IMR-90 (cell line): ENCODE results near the gene CMSS1. TPM values are rescaled to one million over a fixed set of nuclear protein-coding genes. Genes with fewer than 3 reads are reported as not detected.
A peak's percentile ranks its signal among the peaks of the same experiment; 100 is the strongest.

Experiments
- ATAC-seq: fragments of 200-7000 bp; cut with Tn5 transposase; 2 replicates; pipeline ENCODE4 v1.9.1; 2020; ENCODE audit warnings: low read depth, mild to moderate bottlenecking, moderate library complexity
- BruUV-seq: library from RNA; stranded (reverse); fragments of 400-500 nt; replicated peaks from 2 replicates; lab custom pipeline; 2021; lab: Mats Ljungman, UMichigan
- CTCF ChIA-PET: fragments of 300-600 bp; formaldehyde crosslinking; extraction: SDS; loops from one replicate; lab custom pipeline; 2021; ENCODE audit warnings: antibody characterized with exemption; lab: Yijun Ruan, JAX
- POLR2A ChIA-PET: fragments of 300-600 bp; sonication (Branson Sonifier 250); formaldehyde crosslinking; loops from one replicate; lab custom pipeline; 2022; ENCODE audit warnings: antibody characterized with exemption; ENCODE audit not compliant: unreplicated experiment; lab: Charles Lee
- DNase-seq: peaks from one replicate; pipeline ENCODE4 v3.0.0; 2013
- H2AFZ ChIP-seq: replicated peaks from 2 replicates; pipeline ENCODE3; 2013; ENCODE audit warnings: low read length, mild to moderate bottlenecking; ENCODE audit not compliant: poor library complexity
- H2AK5ac ChIP-seq: 2 replicates; pipeline ENCODE4 v1.6.1; 2013; ENCODE audit warnings: low read depth, low read length, inconsistent platforms
- H2AK9ac ChIP-seq: replicated peaks from 2 replicates; pipeline ENCODE3; 2013; ENCODE audit warnings: mild to moderate bottlenecking, low read depth, low read length, moderate library complexity; ENCODE audit not compliant: poor library complexity
- H2BK120ac ChIP-seq: 2 replicates; pipeline ENCODE4 v1.6.1; 2013; ENCODE audit warnings: low read depth, low read length, inconsistent platforms
- H2BK15ac ChIP-seq: 3 replicates; pipeline ENCODE4 v1.6.1; 2013; ENCODE audit warnings: low read depth, low read length, inconsistent platforms
- H2BK20ac ChIP-seq: 2 replicates; pipeline ENCODE4 v1.6.1; 2013; ENCODE audit warnings: low read depth, mild to moderate bottlenecking, inconsistent platforms, low read length, moderate library complexity
- H2BK5ac ChIP-seq: 2 replicates; pipeline ENCODE4 v1.6.1; 2013; ENCODE audit warnings: mild to moderate bottlenecking, low read depth, low read length, inconsistent platforms; ENCODE audit not compliant: poor library complexity, severe bottlenecking
- H3K14ac ChIP-seq: replicated peaks from 2 replicates; pipeline ENCODE4 v1.6.1; 2013; ENCODE audit warnings: low read depth, low read length, inconsistent platforms
- H3K18ac ChIP-seq: 2 replicates; pipeline ENCODE4 v1.6.1; 2013; ENCODE audit warnings: low read depth, low read length, control low read depth
- H3K23ac ChIP-seq: 2 replicates; pipeline ENCODE4 v1.6.1; 2013; ENCODE audit warnings: low read depth, low read length, inconsistent platforms
- H3K27ac ChIP-seq: 2 replicates; pipeline ENCODE4 v1.5.1; 2013; ENCODE audit warnings: mild to moderate bottlenecking, control low read depth, low read length; ENCODE audit not compliant: insufficient read depth
- H3K27me3 ChIP-seq: 2 replicates; pipeline ENCODE4 v1.6.1; 2013; ENCODE audit warnings: low read length; ENCODE audit not compliant: control insufficient read depth, insufficient read depth
- H3K36me3 ChIP-seq: 2 replicates; pipeline ENCODE4 v1.6.1; 2013; ENCODE audit warnings: low read length, mixed read lengths; ENCODE audit not compliant: control insufficient read depth, insufficient read depth
- H3K4ac ChIP-seq: 2 replicates; pipeline ENCODE4 v1.6.1; 2013; ENCODE audit warnings: low read depth, low read length, inconsistent platforms
- H3K4me1 ChIP-seq: 2 replicates; pipeline ENCODE4 v1.6.1; 2013; ENCODE audit warnings: low read length, mixed read lengths; ENCODE audit not compliant: control insufficient read depth, insufficient read depth
- H3K4me2 ChIP-seq: 2 replicates; pipeline ENCODE4 v1.6.1; 2013; ENCODE audit warnings: low read depth, mild to moderate bottlenecking, control low read depth, low read length, moderate library complexity
- H3K4me3 ChIP-seq: 2 replicates; pipeline ENCODE4 v1.5.1; 2013; ENCODE audit warnings: low read depth, mild to moderate bottlenecking, control low read depth, low read length, moderate library complexity; ENCODE audit not compliant: insufficient read depth
- H3K56ac ChIP-seq: 2 replicates; pipeline ENCODE4 v1.6.1; 2013; ENCODE audit warnings: low read length, inconsistent platforms; ENCODE audit not compliant: insufficient read depth; ENCODE audit errors: extremely low read depth
- H3K79me1 ChIP-seq, 2 experiments: 2 replicates each; pipeline ENCODE4 v1.6.1; 2013; ENCODE audit warnings: low read length in 2 of 2, inconsistent platforms in 1 of 2, low read depth in 1 of 2
- H3K9ac ChIP-seq: 2 replicates; pipeline ENCODE4 v1.6.1; 2013; ENCODE audit warnings: low read depth, low read length, control low read depth
- H3K9me1 ChIP-seq: 2 replicates; pipeline ENCODE4 v1.6.1; 2013; ENCODE audit warnings: low read length, inconsistent platforms; ENCODE audit not compliant: insufficient read depth
- H3K9me3 ChIP-seq: 2 replicates; pipeline ENCODE4 v1.6.1; 2013; ENCODE audit warnings: low read length; ENCODE audit not compliant: control insufficient read depth, insufficient read depth
- H4K20me1 ChIP-seq: 2 replicates; pipeline ENCODE4 v1.6.1; 2013; ENCODE audit warnings: low read length, inconsistent platforms; ENCODE audit not compliant: insufficient read depth
- H4K5ac ChIP-seq: 2 replicates; pipeline ENCODE4 v1.6.1; 2013; ENCODE audit warnings: mild to moderate bottlenecking, low read depth, low read length, control low read depth
- H4K8ac ChIP-seq, 2 experiments: 2 replicates each; pipeline ENCODE4 v1.6.1; 2013; ENCODE audit warnings: low read depth in 2 of 2, low read length in 2 of 2, control low read depth in 1 of 2, inconsistent platforms in 1 of 2
- H4K91ac ChIP-seq: 2 replicates; pipeline ENCODE4 v1.6.1; 2013; ENCODE audit warnings: low read depth, low read length, inconsistent platforms; ENCODE audit not compliant: insufficient read depth
- CEBPB ChIP-seq: IDR thresholded peaks from 2 replicates; pipeline ENCODE4 v1.6.1; 2012; ENCODE audit warnings: low read depth, low read length, improper control_type of control experiment
- CTCF ChIP-seq: conservative IDR thresholded peaks from 2 replicates; pipeline ENCODE4 v1.5.1; 2012; ENCODE audit warnings: mild to moderate bottlenecking, low read depth, low read length, improper control_type of control experiment
- FOS ChIP-seq: fragments of 150-350 bp; IDR thresholded peaks from 2 replicates; pipeline ENCODE4 v1.6.1; 2016; ENCODE audit warnings: low read depth, low read length
- MAFK ChIP-seq: IDR thresholded peaks from 2 replicates; pipeline ENCODE4 v1.6.1; 2012; ENCODE audit warnings: low read depth, low read length, improper control_type of control experiment
- MAZ ChIP-seq: IDR thresholded peaks from 2 replicates; pipeline ENCODE4 v1.6.1; 2012; ENCODE audit warnings: low read depth, mild to moderate bottlenecking, low read length, improper control_type of control experiment, moderate library complexity, borderline replicate concordance
- MXI1 ChIP-seq: IDR thresholded peaks from 2 replicates; pipeline ENCODE4 v1.6.1; 2012; ENCODE audit warnings: low read depth, mild to moderate bottlenecking, low read length, moderate library complexity, borderline replicate concordance
- POLR2A ChIP-seq: IDR thresholded peaks from 2 replicates; pipeline ENCODE4 v1.6.1; 2012; ENCODE audit warnings: mild to moderate bottlenecking, low read depth, low read length
- RAD21 ChIP-seq: IDR thresholded peaks from 2 replicates; pipeline ENCODE4 v1.6.1; 2012; ENCODE audit warnings: low read length, improper control_type of control experiment
- SMC3 ChIP-seq: fragments of 150-350 bp; IDR thresholded peaks from 2 replicates; pipeline ENCODE4 v1.6.1; 2016; ENCODE audit warnings: low read depth, mild to moderate bottlenecking, antibody characterized with exemption, low read length, moderate library complexity
- WGBS, 2 experiments: methylation state at CpG; one replicate each; pipeline versions ENCODE4 v1.1.5 to v1.1.7; 2013; ENCODE audit warnings: missing lambda C conversion rate in 2 of 2; ENCODE audit not compliant: insufficient read length in 1 of 2; ENCODE audit errors: extremely low coverage in 2 of 2; 5-methylcytosine and 5-hydroxymethylcytosine counted together
- dilution Hi-C: fragments of 300-500 bp; cut with HindIII; formaldehyde crosslinking; loops from one replicate; pipeline ENCODE4 v1.14.3; 2018; ENCODE audit warnings: low sequenced_read_pairs; ENCODE audit not compliant: unreplicated experiment
- in situ Hi-C: fragments of 300-500 bp; cut with MboI; formaldehyde crosslinking; loops from 3 replicates; pipeline ENCODE4 v1.14.3; 2019; ENCODE audit warnings: low sequenced_read_pairs, inconsistent platforms, mixed read lengths
- intact Hi-C: fragments of 100-400 bp; cut with micrococcal nuclease; formaldehyde crosslinking; loops from 2 replicates; pipeline ENCODE4 v1.10.0; 2022
- polyA plus RNA-seq, 3 experiments: library from polyadenylated mRNA; depleted of rRNA; stranded (reverse); fragments of >200 nt; gene quantifications; 2 replicates each; pipeline ENCODE4 v1.2.3, GENCODE V29; 2012; ENCODE audit warnings: low replicate concordance in 1 of 3
- total RNA-seq: library from RNA; depleted of rRNA; stranded (reverse); fragments of >200 nt; gene quantifications from 2 replicates; pipeline ENCODE4 v1.2.3, GENCODE V29; 2012

CMSS1 gene
- total and polyA plus RNA-seq, 2 of the 4 experiments (the other 2 are of a cell fraction): 12.5 to 13.6 TPM

GRCh38 chr3:100069472-100069871 is 251.8 kb downstream of the CMSS1 start:
- no CpG with 5 or more reads among the region's 3 CpGs for WGBS, 2 experiments
- no peak overlapping the region for H3K27ac ChIP-seq
- BruUV-seq: no TSS peak

More at GRCh38 chr3:100069472-100069871, 251.8 kb downstream of the CMSS1 start:
- Histone ChIP-seq H2BK120ac (peak overlapping the region; percentile 75; the same call in 1 of the 2 replicates), H3K4ac (peak overlapping the region; percentile 27; the same call in 1 of the 2 replicates), H3K27me3 (no peaks in the 10 kb centered on the region), H4K5ac (no peak overlapping the region), H2BK20ac (peak overlapping the region; percentile 45; the same call in 1 of the 2 replicates), H3K9me3 (no peaks in the 10 kb centered on the region), H4K8ac (no peak overlapping the region), H2AK9ac (no peak overlapping the region), H3K79me1 (peaks cover 9 to 31% of the 10 kb centered on the region in 2 experiments; a peak in 3 of 4 replicates), H2BK5ac (no peak overlapping the region), H2BK15ac (0 out of 3 replicates have a peak overlapping the region, but pooled peaks have one; percentile 4), H3K23ac (no peak overlapping the region; the same call in 1 of the 2 replicates), H2AK5ac (no peak overlapping the region), H4K20me1 (no peaks in the 10 kb centered on the region), H3K9me1 (peaks cover 7% of the 10 kb centered on the region; the same call in 1 of the 2 replicates), H3K14ac (0 out of 2 replicates have a peak overlapping the region, but pooled peaks have one; percentile 16), H3K18ac (peak overlapping the region; percentile 22; the same call in 1 of the 2 replicates), H3K9ac (no peak overlapping the region), H3K56ac (no peak overlapping the region), H3K4me3 (no peak overlapping the region), H4K91ac (no peak overlapping the region; the same call in 1 of the 2 replicates), H3K4me2 (no peak overlapping the region), H2AFZ (no peak overlapping the region), H3K36me3 (no peaks in the 10 kb centered on the region), H3K4me1 (peaks cover 16% of the 10 kb centered on the region)
- CTCF ChIA-PET: interaction anchor here (1.2 to 1.9 kb wide), 4 partner anchors 140 to 236 kb away, joined by 3 to 11 read pairs (median 4); no protein-coding TSS in a partner anchor
- in situ Hi-C loops: loop anchor here (10.0 to 25.0 kb wide), 3 partner anchors 107 to 207 kb away; no protein-coding TSS in a partner anchor
- DNase-seq (no peak), ATAC-seq (no peak)
- dilution Hi-C loops: no loop called here
- intact Hi-C loops: loop anchor here (1.0 to 5.0 kb wide), 2 partner anchors 185 to 197 kb away; no protein-coding TSS in a partner anchor
- TF ChIP-seq RAD21 (no peak), CTCF (no peak), MXI1 (no peak), CEBPB (no peak), FOS (no peak), POLR2A (no peak), SMC3 (no peak), MAFK (no peak), MAZ (no peak)
- POLR2A ChIA-PET: no interaction called here
